HepG2 (cell line): ENCODE measurements around the gene SLC12A5. TPM values are rescaled to one million over a fixed set of nuclear protein-coding genes. Genes with fewer than 3 reads are reported as not detected.
A peak's percentile ranks its signal among the peaks of the same experiment; 100 is the strongest.

Experiments used
- AHDC1 ChIP-seq: sonication (generic); formaldehyde crosslinking; IDR thresholded peaks from 2 replicates; pipeline ENCODE4 v1.5.1; 2020; ENCODE audit warnings: mild to moderate bottlenecking, missing genetic modification reagents, borderline replicate concordance
- CCDC6 ChIP-seq: sonication (generic); formaldehyde crosslinking; IDR thresholded peaks from 2 replicates; pipeline ENCODE4 v1.8.1; 2022; ENCODE audit warnings: mild to moderate bottlenecking, missing genetic modification reagents, moderate library complexity
- HES4 ChIP-seq: sonication (generic); formaldehyde crosslinking; IDR thresholded peaks from 2 replicates; pipeline ENCODE4 v1.9.0; 2021; ENCODE audit warnings: mild to moderate bottlenecking, missing genetic modification reagents, borderline replicate concordance
- HNRNPUL1 ChIP-seq: fragments of 200-400 bp; formaldehyde crosslinking; IDR thresholded peaks from 2 replicates; pipeline ENCODE4 v1.6.1; 2017; ENCODE audit warnings: low read depth, mild to moderate bottlenecking, low read length, moderate library complexity
- KMT2A ChIP-seq: sonication (generic); formaldehyde crosslinking; IDR thresholded peaks from 2 replicates; pipeline ENCODE4 v1.4.0; 2020; ENCODE audit warnings: missing genetic modification reagents
- KMT2B ChIP-seq: IDR thresholded peaks from 2 replicates; pipeline ENCODE4 v1.6.1; 2016; ENCODE audit warnings: missing genetic modification reagents, missing compliant biosample characterization
- MBNL3 ChIP-seq: fragments of 250-450 bp; sonication (Bioruptor Pico); conservative IDR thresholded peaks from 2 replicates; pipeline ENCODE4 v1.8.0; 2022; ENCODE audit warnings: mild to moderate bottlenecking, inconsistent platforms
- MXD4 ChIP-seq: IDR thresholded peaks from 2 replicates; pipeline ENCODE4 v1.6.1; 2016; ENCODE audit warnings: mild to moderate bottlenecking, missing biosample characterization, missing genetic modification reagents
- NBN ChIP-seq: fragments of 450-650 bp; conservative IDR thresholded peaks from 2 replicates; pipeline ENCODE4 v1.6.1; 2017
- RARG ChIP-seq: sonication (generic); formaldehyde crosslinking; IDR thresholded peaks from 2 replicates; pipeline ENCODE4 v1.4.0; 2020; ENCODE audit warnings: low read depth, mild to moderate bottlenecking, missing genetic modification reagents
- SOX6 ChIP-seq, 2 experiments: fragments of 450-650 bp in 1 of 2; sonication (generic) in 1 of 2; formaldehyde crosslinking in 1 of 2; IDR thresholded peaks; 2 replicates each; pipeline versions ENCODE4 v1.4.0 to v1.6.1; 2017 to 2020; ENCODE audit warnings: antibody characterized with exemption in 1 of 2, mild to moderate bottlenecking in 1 of 2, missing genetic modification reagents in 1 of 2
- TCF7L2 ChIP-seq: IDR thresholded peaks from 2 replicates; pipeline ENCODE4 v1.6.1; 2011; ENCODE audit warnings: mild to moderate bottlenecking, low read depth, low read length, moderate library complexity
- TERF1 ChIP-seq: sonication (generic); formaldehyde crosslinking; IDR thresholded peaks from 2 replicates; pipeline ENCODE4 v1.8.0; 2022; ENCODE audit warnings: mild to moderate bottlenecking, missing genetic modification reagents, moderate library complexity
- THAP7 ChIP-seq: sonication (generic); formaldehyde crosslinking; IDR thresholded peaks from 2 replicates; pipeline ENCODE4 v1.8.1; 2023; ENCODE audit warnings: mild to moderate bottlenecking, missing genetic modification reagents
- ZMYM3 ChIP-seq: sonication (generic); formaldehyde crosslinking; IDR thresholded peaks from 2 replicates; pipeline ENCODE4 v1.5.1; 2020; ENCODE audit warnings: mild to moderate bottlenecking, missing genetic modification reagents
- ZSCAN12 ChIP-seq: sonication (generic); formaldehyde crosslinking; IDR thresholded peaks from 2 replicates; pipeline ENCODE4 v1.9.0; 2021; ENCODE audit warnings: mild to moderate bottlenecking, missing genetic modification reagents
- ZSCAN9 ChIP-seq: IDR thresholded peaks from 2 replicates; pipeline ENCODE4 v1.6.1; 2016; ENCODE audit warnings: borderline replicate concordance
- polyA plus RNA-seq, 8 experiments: library from polyadenylated mRNA; depleted of rRNA in 3 of 8; stranded (reverse) in 7 of 8; unstranded in 1 of 8; fragments of >200 nt; fragmentation: Illumina TruSeq in 4 of 8; extraction: Trizol in 4 of 8; gene quantifications; 2 replicates each; pipeline versions ENCODE4 v1.2.1 to v1.2.3, GENCODE V29; 2011 to 2016; ENCODE audit warnings: low read depth in 4 of 8, missing spikeins in 1 of 8, mixed read lengths in 1 of 8; ENCODE audit not compliant: insufficient read depth in 1 of 8
- total RNA-seq, 5 experiments: library from RNA; depleted of rRNA; stranded (reverse); fragments of >200 nt; fragmentation: Illumina TruSeq; extraction: Trizol; gene quantifications; 2 replicates each; pipeline ENCODE4 v1.2.3, GENCODE V29; 2016; ENCODE audit warnings: low read depth in 1 of 5
- TF ChIP-seq, protein P1 (sequence below): sonication (generic); formaldehyde crosslinking; IDR thresholded peaks from 2 replicates; pipeline ENCODE4 v1.5.1; 2020; ENCODE audit warnings: missing genetic modification reagents, mild to moderate bottlenecking, borderline replicate concordance
- TF ChIP-seq, protein P2 (sequence below): sonication (generic); formaldehyde crosslinking; IDR thresholded peaks from 2 replicates; pipeline ENCODE4 v1.4.0; 2020; ENCODE audit warnings: missing genetic modification reagents
- TF ChIP-seq, protein P3 (sequence below): sonication (generic); formaldehyde crosslinking; IDR thresholded peaks from 2 replicates; pipeline ENCODE4 v1.4.0; 2020; ENCODE audit warnings: mild to moderate bottlenecking, missing genetic modification reagents

SLC12A5 gene
- total and polyA plus RNA-seq, 2 of the 13 experiments (the other 11 are each of a cell fraction or from before 2014, with no cell fraction given): 4.3 to 5.4 TPM

DNA sequence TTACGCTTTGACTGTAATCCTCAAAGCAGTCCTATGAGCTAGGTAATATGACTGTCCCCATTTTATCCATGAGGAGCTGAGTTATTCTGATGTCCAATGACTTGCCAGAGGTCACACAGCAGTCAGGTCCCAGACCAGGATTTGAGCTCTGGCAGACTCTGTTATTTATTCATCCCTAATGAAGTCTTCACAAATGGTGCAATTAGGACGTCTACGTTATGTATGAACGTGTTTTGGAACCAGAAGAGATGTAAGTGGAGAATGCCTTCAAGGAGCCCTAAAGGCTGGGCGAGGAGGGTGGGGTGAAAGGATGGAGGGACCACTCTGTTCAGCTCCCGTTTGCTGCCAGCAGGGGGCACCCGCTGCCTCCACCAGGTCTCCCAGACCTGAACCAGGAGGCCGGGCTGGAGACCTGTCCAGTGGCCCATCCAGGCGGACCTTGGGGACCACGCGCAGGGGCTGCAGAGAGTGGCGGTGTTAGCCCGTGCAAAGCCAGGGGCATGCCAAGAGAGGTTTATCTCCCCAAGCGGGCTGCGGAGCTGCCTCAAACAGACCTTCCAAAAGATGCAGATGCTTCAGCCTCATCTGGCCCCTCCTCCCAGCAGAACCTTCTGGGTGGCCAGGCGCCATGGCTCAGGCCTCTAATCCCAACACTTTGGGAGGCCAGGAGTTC lies 41.8 kb upstream of the SLC12A5 start (continued):
- TF ChIP-seq, protein P1, sequence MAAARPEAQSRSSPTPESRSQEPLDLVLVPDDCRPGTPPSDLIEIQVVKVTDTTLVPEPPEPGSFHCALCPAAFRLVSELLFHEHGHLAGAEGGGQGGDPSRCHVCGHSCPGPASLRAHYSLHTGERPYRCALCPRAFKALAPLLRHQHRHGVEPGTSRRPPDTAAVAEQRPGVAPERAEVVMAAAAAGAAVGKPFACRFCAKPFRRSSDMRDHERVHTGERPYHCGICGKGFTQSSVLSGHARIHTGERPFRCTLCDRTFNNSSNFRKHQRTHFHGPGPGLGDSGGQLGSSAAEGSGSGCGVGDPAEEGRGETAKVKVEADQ (CRISPR knock-in tag): 0 out of 2 replicates have a peak, but pooled peaks have one; percentile 72
- TF ChIP-seq NBN (no peak), ZMYM3 (CRISPR knock-in tag) (no peak), HNRNPUL1 (no peak), HES4 (CRISPR knock-in tag) (no peak), RARG (CRISPR knock-in tag) (no peak), TERF1 (CRISPR knock-in tag) (no peak), AHDC1 (CRISPR knock-in tag) (no peak), ZSCAN12 (no peak), KMT2B (no peak), KMT2A (CRISPR knock-in tag) (no peak), ZSCAN9 (no peak), THAP7 (CRISPR knock-in tag) (0 out of 2 replicates have a peak, but pooled peaks have one; percentile 25), SOX6 (IDR thresholded peaks at IDR 0.05) (no peak), SOX6 (CRISPR knock-in tag; IDR thresholded peaks at IDR 0.05) (no peak), TCF7L2 (no peak), MXD4 (0 out of 2 replicates have a peak, but pooled peaks have one; percentile 34), MBNL3 (CRISPR knock-in tag) (no peak), CCDC6 (no peak)
- TF ChIP-seq, protein P2, sequence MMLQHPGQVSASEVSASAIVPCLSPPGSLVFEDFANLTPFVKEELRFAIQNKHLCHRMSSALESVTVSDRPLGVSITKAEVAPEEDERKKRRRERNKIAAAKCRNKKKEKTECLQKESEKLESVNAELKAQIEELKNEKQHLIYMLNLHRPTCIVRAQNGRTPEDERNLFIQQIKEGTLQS (CRISPR knock-in tag): peak; percentile 43; the same call in 1 of the 2 replicates
- TF ChIP-seq, protein P3, sequence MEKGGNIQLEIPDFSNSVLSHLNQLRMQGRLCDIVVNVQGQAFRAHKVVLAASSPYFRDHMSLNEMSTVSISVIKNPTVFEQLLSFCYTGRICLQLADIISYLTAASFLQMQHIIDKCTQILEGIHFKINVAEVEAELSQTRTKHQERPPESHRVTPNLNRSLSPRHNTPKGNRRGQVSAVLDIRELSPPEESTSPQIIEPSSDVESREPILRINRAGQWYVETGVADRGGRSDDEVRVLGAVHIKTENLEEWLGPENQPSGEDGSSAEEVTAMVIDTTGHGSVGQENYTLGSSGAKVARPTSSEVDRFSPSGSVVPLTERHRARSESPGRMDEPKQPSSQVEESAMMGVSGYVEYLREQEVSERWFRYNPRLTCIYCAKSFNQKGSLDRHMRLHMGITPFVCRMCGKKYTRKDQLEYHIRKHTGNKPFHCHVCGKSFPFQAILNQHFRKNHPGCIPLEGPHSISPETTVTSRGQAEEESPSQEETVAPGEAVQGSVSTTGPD: no peak
